K562 (cell line): Measurements from ENCODE around the gene LRRIQ4. TPM values are rescaled to one million over a fixed set of nuclear protein-coding genes. Genes with fewer than 3 reads are reported as not detected.

Experiments
- BDP1 ChIP-seq: IDR thresholded peaks from 3 replicates; pipeline ENCODE4 v1.6.1; 2011; ENCODE audit not compliant: insufficient read length, insufficient read depth
- ETV6 ChIP-seq, 3 experiments: fragments of 150-350 bp in 1 of 3; sonication (generic) in 1 of 3; formaldehyde crosslinking in 1 of 3; IDR thresholded peaks; 2 replicates each; pipeline versions ENCODE4 v1.6.1 to v1.8.0; 2014 to 2022; ENCODE audit warnings: borderline replicate concordance in 2 of 3, low read depth in 2 of 3, antibody characterized with exemption in 1 of 3, low read length in 1 of 3, mild to moderate bottlenecking in 1 of 3, missing genetic modification reagents in 1 of 3
- FOXA1 ChIP-seq: fragments of 450-650 bp; IDR thresholded peaks from 2 replicates; pipeline ENCODE4 v1.6.1; 2016; ENCODE audit warnings: mild to moderate bottlenecking, borderline replicate concordance
- HMG20B ChIP-seq: fragments of 250-450 bp; sonication (Bioruptor Pico); IDR thresholded peaks from 2 replicates; pipeline ENCODE4 v1.5.0; 2021; ENCODE audit warnings: mild to moderate bottlenecking
- KLF10 ChIP-seq: fragments of 250-450 bp; sonication (Bioruptor Pico); IDR thresholded peaks from 2 replicates; pipeline ENCODE4 v1.6.1; 2021; ENCODE audit warnings: matching md5 sums
- KLF16 ChIP-seq: IDR thresholded peaks from 2 replicates; pipeline ENCODE4 v1.6.1; 2016; ENCODE audit warnings: antibody characterized with exemption
- NR3C1 ChIP-seq: sonication (generic); formaldehyde crosslinking; IDR thresholded peaks from 2 replicates; pipeline ENCODE4 v1.8.1; 2022; ENCODE audit warnings: missing genetic modification reagents
- RBFOX2 ChIP-seq: fragments of 200-400 bp; formaldehyde crosslinking; IDR thresholded peaks from 2 replicates; pipeline ENCODE4 v1.6.1; 2017; ENCODE audit warnings: low read depth, mild to moderate bottlenecking, low read length, moderate library complexity
- YY1 ChIP-seq, 3 experiments: IDR thresholded peaks; 2 replicates each; pipeline ENCODE4 v1.6.1; 2011; ENCODE audit warnings: low read length in 2 of 3, mild to moderate bottlenecking in 2 of 3, moderate library complexity in 2 of 3, borderline replicate concordance in 1 of 3, control low read depth in 1 of 3, low read depth in 1 of 3; ENCODE audit not compliant: insufficient read depth in 3 of 3, insufficient replicate concordance in 2 of 3, control insufficient read depth in 1 of 3, insufficient read length in 1 of 3; ENCODE audit errors: extremely low read depth in 1 of 3
- ZNF133 ChIP-seq: fragments of 250-450 bp; sonication (Bioruptor Pico); IDR thresholded peaks from 2 replicates; pipeline ENCODE4 v1.4.0; 2020; ENCODE audit warnings: mild to moderate bottlenecking
- polyA plus RNA-seq, 8 experiments: library from polyadenylated mRNA; depleted of rRNA in 4 of 8; stranded (reverse) in 5 of 8; unstranded in 3 of 8; fragments of >200 nt; fragmentation: Nextera tagmentation in 2 of 8; fragmentation: Illumina TruSeq in 1 of 8; extraction: Ambion mirVana in 2 of 8; extraction: Trizol in 1 of 8; gene quantifications; 2 replicates each; pipeline versions ENCODE4 v1.2.1 to v1.2.3, GENCODE V29; 2011 to 2014; ENCODE audit warnings: inconsistent platforms in 1 of 8, missing spikeins in 1 of 8
- total RNA-seq, 7 experiments: library from RNA; depleted of rRNA in 6 of 7; stranded (reverse); fragments of >200 nt in 6 of 7; fragmentation: Illumina TruSeq in 2 of 7; extraction: Trizol in 2 of 7; gene quantifications; 2 replicates each; pipeline versions ENCODE4 v1.2.1 to v1.2.3, GENCODE V29; 2011 to 2021; ENCODE audit warnings: low replicate concordance in 1 of 7
- TF ChIP-seq, protein P1 (sequence below): sonication (generic); formaldehyde crosslinking; IDR thresholded peaks from 2 replicates; pipeline ENCODE4 v1.8.0; 2023; ENCODE audit warnings: missing genetic modification reagents, mild to moderate bottlenecking, borderline replicate concordance
- TF ChIP-seq, protein P2 (sequence below): fragments of 450-650 bp; conservative IDR thresholded peaks from 2 replicates; pipeline ENCODE4 v1.6.1; 2016; ENCODE audit warnings: missing genetic modification characterization, low read depth, mild to moderate bottlenecking, missing compliant biosample characterization, moderate library complexity
- TF ChIP-seq, protein P3 (sequence below): fragments of 250-450 bp; sonication (Bioruptor Pico); IDR thresholded peaks from 2 replicates; pipeline ENCODE4 v1.8.0; 2021; ENCODE audit warnings: borderline replicate concordance, mild to moderate bottlenecking, moderate library complexity; ENCODE audit not compliant: poor library complexity, severe bottlenecking
- TF ChIP-seq, protein P4 (sequence below), 2 experiments: IDR thresholded peaks; 2 replicates each; pipeline ENCODE4 v1.6.1; 2011; ENCODE audit warnings: borderline replicate concordance in 1 of 2, control low read depth in 1 of 2, low read depth in 1 of 2, low read length in 1 of 2, mild to moderate bottlenecking in 1 of 2, mixed read lengths in 1 of 2, moderate library complexity in 1 of 2; ENCODE audit not compliant: insufficient read depth in 1 of 2, insufficient read length in 1 of 2, poor library complexity in 1 of 2, severe bottlenecking in 1 of 2; ENCODE audit errors: extremely low read depth in 1 of 2

LRRIQ4 gene
- total and polyA plus RNA-seq, 9 of the 15 experiments (the other 6 are each of a cell fraction or from before 2014, with no cell fraction given) = not detected

DNA sequence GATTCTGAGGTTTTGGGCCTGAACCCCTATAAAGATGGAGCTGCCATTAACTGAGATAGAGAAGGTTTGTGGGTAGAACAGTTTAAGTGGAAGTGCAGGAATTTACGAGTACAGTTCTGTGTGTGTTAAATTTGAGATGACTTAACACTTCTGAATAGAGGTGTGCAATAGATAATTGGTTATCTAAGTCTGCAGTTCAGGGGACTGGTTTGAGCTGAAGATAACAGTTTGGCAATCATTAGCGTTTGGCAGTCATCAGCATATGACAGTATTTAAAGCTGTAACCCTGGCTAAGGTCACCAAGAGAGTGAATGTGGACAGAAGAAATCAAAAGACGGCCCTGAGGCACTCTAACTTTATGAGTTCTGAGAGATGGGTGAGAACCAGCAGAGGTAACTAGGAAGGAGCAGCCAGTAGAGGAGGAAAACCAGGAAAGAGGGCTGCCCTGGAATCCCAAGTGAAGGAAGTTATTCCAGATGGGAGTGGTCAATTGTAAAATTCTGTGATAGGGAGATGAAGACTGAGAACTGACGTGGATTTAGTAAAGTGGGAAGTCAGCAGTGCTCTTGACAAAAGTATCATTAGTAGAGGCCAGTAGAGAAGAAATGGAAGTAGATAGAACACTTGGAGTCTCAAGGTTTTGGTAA is 31.3 kb upstream of the LRRIQ4 start (continued):
- TF ChIP-seq NR3C1 = no peak
- TF ChIP-seq KLF10 (CRISPR knock-in tag) = no peak
- TF ChIP-seq, protein P1, sequence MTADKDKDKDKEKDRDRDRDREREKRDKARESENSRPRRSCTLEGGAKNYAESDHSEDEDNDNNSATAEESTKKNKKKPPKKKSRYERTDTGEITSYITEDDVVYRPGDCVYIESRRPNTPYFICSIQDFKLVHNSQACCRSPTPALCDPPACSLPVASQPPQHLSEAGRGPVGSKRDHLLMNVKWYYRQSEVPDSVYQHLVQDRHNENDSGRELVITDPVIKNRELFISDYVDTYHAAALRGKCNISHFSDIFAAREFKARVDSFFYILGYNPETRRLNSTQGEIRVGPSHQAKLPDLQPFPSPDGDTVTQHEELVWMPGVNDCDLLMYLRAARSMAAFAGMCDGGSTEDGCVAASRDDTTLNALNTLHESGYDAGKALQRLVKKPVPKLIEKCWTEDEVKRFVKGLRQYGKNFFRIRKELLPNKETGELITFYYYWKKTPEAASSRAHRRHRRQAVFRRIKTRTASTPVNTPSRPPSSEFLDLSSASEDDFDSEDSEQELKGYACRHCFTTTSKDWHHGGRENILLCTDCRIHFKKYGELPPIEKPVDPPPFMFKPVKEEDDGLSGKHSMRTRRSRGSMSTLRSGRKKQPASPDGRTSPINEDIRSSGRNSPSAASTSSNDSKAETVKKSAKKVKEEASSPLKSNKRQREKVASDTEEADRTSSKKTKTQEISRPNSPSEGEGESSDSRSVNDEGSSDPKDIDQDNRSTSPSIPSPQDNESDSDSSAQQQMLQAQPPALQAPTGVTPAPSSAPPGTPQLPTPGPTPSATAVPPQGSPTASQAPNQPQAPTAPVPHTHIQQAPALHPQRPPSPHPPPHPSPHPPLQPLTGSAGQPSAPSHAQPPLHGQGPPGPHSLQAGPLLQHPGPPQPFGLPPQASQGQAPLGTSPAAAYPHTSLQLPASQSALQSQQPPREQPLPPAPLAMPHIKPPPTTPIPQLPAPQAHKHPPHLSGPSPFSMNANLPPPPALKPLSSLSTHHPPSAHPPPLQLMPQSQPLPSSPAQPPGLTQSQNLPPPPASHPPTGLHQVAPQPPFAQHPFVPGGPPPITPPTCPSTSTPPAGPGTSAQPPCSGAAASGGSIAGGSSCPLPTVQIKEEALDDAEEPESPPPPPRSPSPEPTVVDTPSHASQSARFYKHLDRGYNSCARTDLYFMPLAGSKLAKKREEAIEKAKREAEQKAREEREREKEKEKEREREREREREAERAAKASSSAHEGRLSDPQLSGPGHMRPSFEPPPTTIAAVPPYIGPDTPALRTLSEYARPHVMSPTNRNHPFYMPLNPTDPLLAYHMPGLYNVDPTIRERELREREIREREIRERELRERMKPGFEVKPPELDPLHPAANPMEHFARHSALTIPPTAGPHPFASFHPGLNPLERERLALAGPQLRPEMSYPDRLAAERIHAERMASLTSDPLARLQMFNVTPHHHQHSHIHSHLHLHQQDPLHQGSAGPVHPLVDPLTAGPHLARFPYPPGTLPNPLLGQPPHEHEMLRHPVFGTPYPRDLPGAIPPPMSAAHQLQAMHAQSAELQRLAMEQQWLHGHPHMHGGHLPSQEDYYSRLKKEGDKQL (CRISPR knock-in tag) = no peak
- TF ChIP-seq FOXA1 = no peak
- TF ChIP-seq, protein P2, sequence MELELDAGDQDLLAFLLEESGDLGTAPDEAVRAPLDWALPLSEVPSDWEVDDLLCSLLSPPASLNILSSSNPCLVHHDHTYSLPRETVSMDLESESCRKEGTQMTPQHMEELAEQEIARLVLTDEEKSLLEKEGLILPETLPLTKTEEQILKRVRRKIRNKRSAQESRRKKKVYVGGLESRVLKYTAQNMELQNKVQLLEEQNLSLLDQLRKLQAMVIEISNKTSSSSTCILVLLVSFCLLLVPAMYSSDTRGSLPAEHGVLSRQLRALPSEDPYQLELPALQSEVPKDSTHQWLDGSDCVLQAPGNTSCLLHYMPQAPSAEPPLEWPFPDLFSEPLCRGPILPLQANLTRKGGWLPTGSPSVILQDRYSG = no peak
- no peak for TF ChIP-seq HMG20B (CRISPR knock-in tag)
- TF ChIP-seq, protein P3, sequence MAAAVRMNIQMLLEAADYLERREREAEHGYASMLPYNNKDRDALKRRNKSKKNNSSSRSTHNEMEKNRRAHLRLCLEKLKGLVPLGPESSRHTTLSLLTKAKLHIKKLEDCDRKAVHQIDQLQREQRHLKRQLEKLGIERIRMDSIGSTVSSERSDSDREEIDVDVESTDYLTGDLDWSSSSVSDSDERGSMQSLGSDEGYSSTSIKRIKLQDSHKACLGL (CRISPR knock-in tag) = no peak
- TF ChIP-seq, protein P4, sequence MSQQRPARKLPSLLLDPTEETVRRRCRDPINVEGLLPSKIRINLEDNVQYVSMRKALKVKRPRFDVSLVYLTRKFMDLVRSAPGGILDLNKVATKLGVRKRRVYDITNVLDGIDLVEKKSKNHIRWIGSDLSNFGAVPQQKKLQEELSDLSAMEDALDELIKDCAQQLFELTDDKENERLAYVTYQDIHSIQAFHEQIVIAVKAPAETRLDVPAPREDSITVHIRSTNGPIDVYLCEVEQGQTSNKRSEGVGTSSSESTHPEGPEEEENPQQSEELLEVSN (IDR thresholded peaks at IDR 0.05; ENCODE audit: borderline replicate concordance in 1 of 2, extremely low read depth in 1 of 2, insufficient read depth in 1 of 2, insufficient read length in 1 of 2, low read depth in 1 of 2, low read length in 1 of 2, poor library complexity in 1 of 2, severe bottlenecking in 1 of 2) = no peak
- no peak for TF ChIP-seq RBFOX2
- TF ChIP-seq ZNF133 (CRISPR knock-in tag) = no peak
- no peak for TF ChIP-seq YY1 (IDR thresholded peaks at IDR 0.05; ENCODE audit: borderline replicate concordance in 1 of 3, control insufficient read depth in 1 of 3, extremely low read depth in 1 of 3, insufficient read depth in 3 of 3, insufficient read length in 1 of 3, insufficient replicate concordance in 2 of 3, low read depth in 1 of 3, low read length in 2 of 3)
- no peak for TF ChIP-seq ETV6 (IDR thresholded peaks at IDR 0.05; ENCODE audit: borderline replicate concordance in 1 of 2, low read depth in 2 of 2, low read length in 1 of 2)
- TF ChIP-seq ETV6 (CRISPR knock-in tag; IDR thresholded peaks at IDR 0.05; ENCODE audit: borderline replicate concordance) = no peak
- peak; percentile 80 for TF ChIP-seq KLF16
- TF ChIP-seq BDP1 = no peak
